GM21786 (cell line): ENCODE data around the gene SH2D7.
"Not testable (repeated sequence)": the region's sequence is repeated elsewhere in the genome, so short reads cannot be mapped to it uniquely, and the experiment has no call there.

Experiments
- ATAC-seq: cut with Tn5 transposase; IDR thresholded peaks from one replicate; pipeline ENCODE4 v1.9.1; 2021; ENCODE audit not compliant: unreplicated experiment

SH2D7 gene

DNA sequence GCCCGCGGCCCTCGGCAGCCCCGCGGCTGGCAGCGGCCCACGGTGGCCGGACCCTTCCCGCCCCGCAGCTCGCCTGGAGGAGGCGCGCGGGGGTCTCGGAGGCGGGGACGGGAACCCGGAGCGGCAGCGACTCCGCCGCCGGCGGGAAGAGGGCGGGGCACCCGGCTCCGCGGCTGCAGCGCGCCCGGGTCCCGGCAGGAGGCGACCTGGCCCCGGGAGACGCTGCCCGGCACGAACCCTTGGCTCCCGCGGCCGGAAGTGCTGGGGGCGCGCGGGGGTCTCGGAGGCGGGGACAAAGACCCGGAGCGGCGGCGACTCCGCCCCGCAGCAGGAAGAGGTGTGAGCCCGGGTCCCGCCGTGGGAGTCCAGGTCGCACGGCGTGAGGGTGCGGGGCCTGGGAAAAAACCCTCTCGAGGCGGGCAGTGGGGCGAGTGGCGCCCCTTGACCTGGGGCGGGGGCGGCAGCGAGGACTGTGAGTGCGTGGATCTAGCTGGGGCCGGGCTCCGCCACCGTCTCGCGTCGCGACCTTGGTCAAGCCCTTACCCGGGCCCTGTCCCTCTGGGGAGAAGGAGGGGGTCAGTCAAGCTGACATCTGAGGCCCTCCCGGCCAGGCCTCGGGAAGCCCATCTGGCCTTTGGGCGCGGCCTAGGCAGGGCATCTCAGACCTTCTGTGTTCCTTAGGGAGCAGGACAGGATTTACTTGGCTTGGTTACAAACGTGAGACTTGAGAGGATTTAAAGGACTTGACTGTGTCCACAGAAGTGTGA is 39.1 kb downstream of the SH2D7 start, which contains the start of gene CIB2:
CIB2 (minus strand) TSS at position 151 of the 767 bp plus-strand sequence. CDS start 230 bp downstream, outside the sequence.
- ATAC-seq: peak; percentile 70

DNA sequence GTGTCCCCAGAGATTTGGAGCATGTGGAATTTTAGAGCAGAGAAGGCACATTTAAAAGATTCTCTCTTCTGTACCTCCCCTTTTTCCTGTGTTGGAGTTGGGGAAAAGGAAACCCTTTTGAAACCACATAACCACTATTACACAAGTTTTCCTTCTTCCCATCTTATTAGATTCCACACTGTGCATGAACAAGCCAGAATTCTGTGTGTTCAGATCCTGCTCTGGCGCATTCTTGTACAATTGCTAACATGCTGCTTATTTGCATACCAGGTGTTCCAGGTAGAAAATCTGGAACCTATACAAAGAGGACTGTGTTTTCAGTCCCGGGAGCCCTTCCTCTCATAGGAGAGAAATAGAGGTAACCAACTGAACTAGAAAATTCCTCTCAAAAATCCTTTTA is 41.4 kb downstream of the SH2D7 start:
- ATAC-seq: no peak

DNA sequence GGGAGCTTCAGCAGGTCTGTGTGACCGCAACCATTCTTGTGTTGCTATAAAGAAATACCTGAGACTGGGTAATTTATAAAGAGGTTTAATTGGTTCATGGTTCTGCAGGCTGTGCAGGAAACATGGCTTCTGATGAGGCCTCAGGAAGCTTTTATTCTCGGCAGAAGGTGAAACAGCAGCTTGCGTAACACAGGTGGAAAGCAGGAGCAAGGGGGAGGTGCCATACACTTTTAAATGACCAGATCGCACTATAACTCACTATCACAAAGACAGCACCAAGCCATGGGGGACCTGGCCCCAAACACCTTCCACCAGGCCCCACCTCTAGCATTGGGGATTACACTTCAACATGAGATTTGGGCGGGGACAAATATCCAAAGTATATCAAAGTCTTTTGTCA is 47.2 kb downstream of the SH2D7 start:
- no peak for ATAC-seq

DNA sequence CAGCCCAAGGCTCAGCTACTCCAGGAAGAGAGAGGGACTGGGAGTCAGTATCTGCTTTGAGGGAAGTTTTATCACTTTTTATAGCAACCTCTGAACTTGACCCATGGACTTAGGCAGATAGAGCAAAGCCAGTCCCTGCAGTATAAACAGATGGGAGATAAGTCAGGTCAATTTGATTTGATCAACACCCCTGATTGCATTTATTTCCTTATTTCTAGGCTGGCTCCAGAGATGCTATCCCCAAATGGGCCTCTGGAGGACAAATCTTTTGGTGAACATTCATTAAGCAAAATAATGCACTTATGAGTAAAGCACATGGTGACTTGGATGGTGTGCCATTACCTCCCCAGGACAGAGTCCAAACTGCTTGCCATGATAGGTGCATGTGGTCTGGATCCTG is 47.9 kb downstream of the SH2D7 start:
- no peak for ATAC-seq

DNA sequence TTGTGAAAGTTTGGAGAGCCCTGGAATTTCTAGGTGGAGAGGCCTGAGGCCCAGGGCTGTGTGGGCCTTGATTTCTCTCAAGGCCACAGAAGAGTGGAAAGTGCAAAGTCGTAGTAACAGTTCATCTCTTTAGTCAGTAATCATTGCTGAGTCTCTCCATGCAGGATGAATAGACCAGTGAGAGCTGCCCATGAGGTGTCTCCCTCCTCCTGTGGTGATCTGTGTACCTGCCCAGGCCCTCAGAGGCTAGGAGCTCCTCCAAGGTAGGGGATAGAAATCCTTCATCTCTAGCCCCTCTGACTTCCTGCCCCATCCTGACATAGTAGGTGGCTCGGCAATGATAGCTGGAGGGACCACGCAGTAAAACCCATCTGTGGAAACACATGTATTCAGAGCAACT is 50.0 kb downstream of the SH2D7 start:
- no peak for ATAC-seq

DNA sequence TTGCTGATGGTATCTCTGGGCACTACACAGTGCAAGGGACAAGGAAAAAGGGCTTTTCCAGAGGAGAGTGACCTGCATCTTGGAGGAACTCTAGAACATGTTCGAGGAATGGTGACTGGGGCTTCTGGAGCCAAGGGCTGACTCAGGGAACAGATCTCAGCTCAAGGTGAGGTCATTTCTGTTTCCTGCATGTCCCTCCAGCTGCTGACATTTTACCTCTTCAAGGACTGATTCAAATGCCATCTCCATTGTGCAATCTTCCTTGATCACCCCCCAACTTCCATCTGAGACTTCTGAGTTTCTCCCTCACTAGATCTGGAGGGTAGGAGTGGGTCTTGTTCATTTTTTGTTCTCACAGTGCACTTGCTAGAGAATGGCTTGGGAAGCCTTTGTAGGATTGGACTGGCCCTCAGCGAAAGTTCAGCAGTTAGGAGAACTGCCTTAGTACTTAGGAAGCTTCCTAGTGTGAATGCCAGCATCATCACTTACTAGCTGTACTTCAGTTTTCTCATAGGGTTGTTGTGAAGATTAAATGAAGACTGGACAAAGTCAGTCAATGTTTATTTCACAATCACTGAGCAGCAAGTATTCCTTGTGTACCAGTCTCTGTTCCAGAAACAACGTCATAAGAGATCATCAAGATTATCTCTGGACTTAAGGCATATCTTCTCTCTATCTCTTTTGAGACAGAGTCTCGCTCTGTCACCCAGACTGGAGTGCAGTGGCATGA is 54.2 kb downstream of the SH2D7 start:
- no peak for ATAC-seq

DNA sequence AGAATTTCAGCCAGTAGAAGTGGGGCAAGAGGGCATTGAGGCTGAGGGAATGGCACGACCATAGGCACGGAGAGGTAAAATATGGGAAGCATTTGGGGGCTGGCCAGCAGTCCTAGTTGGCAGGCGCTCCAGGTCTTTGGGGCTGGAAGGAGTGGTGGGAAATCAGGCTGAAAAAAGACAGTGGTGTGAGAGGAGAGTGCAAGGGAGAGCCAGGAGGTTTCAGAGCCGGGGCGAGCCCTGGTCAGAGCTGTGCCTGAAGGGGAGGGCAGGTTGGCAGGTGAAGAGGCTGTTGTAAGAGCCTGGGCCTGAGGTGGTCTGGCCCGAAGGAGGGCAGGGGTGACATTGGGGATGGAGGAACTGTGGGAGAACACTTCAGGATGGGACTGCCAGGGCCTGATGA is 55.2 kb downstream of the SH2D7 start:
- no peak for ATAC-seq

DNA sequence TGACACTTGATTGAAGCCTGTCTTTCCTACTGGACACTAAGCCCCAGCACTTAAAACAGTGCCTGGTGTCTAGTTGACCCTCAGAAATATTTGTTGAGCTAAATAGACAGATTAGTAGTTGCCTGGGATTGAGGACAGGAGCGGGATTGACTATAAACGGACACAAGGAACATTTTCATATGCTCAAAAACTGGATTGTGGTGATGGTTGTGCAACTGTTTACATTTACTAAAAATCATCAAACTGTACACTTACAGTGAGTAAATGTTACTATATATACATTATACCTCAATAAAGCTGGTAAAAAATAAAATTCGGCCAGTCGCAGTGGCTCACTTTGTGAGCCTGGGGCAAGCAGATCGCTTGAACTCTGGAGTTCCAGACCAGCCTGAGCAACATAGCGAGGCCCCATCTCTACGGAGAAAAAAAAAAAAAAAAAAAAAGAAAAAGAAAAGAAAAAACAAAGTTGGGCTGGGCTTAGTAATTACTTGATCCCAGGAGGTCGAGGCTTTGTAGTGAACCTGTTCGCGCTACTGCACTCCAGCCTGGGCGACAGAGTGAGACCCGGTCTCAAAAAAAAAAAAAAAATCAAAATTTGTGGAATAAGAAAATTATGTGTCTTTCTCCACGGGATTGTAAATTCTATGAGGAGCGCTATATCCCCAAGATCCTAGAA is 56.2 kb downstream of the SH2D7 start:
- no peak for ATAC-seq

DNA sequence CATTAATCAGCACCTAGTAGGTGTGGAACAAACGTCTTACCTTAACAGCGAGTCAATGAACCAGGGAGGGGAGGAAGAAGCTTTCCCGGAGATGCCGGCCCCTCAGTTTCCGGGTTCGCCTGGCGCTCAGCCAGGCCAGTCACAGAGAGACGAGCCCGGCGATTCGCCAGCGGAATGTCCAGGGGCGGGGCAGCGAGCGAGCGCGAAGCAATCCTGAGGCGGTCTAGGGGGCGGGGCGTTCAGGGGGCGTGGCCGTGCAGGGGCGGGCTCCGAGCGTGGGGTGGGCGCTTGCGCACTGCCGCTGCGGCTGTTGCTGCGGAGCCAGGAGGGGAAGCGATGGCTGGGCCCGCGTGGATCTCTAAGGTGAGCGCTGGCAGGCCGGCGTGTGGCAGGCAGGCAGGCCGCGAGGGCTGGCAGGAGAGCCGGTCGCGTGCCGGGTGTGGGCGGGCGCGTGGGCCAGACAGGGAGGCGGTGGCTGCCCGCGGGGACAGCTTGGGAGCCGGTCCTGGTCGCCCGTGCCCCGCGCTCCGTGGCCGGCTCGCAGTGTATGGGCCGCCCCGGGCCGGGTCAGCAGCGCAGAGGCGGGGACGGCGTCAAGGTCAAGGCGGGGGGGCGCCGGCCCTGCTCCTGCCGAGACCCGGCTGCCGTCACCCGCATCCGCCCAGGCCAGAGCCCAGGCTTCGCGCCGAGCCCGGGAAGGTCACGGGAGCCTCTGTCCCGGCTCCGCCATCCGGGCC is 56.9 kb downstream of the SH2D7 start, which contains the start of gene IDH3A:
IDH3A (plus strand) TSS at position 295 of the 737 bp plus-strand sequence; CDS start at position 337, 42 bp downstream.
- peak; percentile 77 for ATAC-seq

DNA sequence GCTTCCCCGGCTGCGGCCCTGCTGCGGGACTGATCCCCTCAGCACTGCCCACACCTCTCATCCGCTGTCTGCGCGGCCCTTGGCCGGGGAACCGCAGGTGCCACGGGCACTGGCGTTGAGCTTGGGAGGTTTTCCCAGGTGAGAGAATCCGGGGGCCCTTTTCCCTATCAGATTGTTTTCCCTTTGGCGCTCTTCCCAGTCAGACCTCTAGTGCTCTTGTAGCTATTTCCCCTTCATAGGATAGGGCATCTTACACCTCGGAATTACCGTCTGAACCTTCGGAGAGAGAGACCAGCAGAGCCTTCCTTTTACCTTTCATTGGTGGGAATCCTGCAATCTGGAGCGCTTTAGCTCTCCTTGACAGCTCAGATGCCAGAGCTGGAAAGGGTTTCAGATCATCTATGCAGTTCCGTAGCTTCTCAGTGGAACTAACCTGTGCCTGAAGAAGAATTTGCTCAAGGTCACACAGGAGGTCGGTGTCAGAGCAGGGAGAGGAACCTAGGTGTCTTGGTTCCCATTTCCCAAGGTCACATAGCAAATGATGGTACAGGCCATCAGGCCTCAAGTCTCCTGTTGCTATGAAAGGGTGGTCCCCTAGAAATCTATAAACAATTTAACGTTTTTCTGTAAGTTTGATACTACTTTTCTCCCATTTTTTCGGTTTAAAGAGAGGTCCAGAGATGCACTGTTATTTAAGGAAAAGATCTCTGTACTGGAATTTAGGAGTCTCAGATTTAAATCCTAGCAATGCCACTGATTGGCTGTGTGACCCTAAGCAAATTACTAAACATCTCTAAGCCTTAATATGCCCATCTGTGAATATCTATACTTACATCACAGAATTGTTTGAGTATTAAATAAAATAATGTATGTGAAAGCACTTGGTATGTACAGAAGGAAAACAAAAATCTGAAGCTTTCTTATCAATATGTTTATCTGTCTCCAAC is 57.7 kb downstream of the SH2D7 start:
- ATAC-seq: peak; percentile 27

DNA sequence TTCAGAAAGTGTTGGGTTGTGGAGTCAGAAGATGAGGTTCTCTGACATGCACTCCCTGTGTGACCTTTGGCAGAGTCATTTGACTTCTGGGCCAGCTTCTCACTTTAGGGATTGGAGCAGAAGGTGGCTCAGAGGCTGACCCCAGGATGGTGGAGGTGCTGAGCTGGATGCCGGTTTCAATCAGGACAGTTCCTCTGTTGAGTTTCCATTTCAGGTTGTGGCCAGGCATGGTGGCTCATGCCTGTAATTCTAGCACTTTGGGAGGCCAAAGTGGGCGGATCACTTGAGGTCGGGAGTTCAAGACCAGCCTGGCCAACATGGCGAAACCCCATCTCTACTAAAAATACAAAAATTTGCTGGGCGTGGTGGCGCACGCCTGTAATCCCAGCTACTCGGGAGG is 58.7 kb downstream of the SH2D7 start:
- ATAC-seq: not testable (repeated sequence)
